ENCODE data around the gene P2RY8.
"Not testable (repeated sequence)": the region's sequence is repeated elsewhere in the genome, so short reads cannot be mapped to it uniquely, and the experiment has no call there.

The P2RY8 gene

DNA sequence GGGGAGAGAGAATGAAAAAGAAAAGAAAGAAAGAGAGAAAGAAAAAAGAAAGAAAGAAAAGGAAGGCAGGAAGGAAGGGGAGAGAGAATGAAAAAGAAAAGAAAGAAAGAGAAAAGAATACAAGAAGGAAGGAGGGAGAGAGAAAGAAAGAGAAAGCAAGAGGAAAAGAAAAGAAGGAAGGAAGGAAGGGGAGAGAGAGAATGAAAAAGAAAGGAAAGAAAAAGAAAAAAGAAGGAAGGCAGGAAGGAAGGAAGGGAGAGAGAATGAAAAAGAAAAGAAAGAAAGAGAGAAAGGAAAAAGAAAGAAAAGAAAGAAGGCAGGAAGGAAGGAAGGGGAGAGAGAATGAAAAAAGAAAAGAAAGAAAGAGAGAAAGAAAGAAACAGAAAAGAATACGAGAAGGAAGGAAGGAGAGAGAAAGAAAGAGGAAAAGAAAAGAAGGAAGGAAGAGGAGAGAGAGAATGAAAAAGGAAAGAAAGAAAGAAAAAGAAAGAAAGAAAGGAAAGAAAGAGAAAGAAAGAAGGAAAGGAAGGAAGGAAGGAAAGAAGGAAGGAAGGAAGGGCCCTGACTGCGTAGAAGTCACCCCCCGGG is 15.1 kb upstream of the P2RY8 start:
- H3K27me3 ChIP-seq (ENCODE audit: insufficient read depth, low read length, poor library complexity): no peaks in the 10 kb centered on the region
- no peaks in the 10 kb centered on the region for H3K79me1 ChIP-seq (ENCODE audit: low read length)
- no peaks in the 10 kb centered on the region for H3K36me3 ChIP-seq (ENCODE audit: control insufficient read depth, insufficient read depth, low read length)
- H3K4me3 ChIP-seq (ENCODE audit: low read length): no peak overlapping the region
- H4K8ac ChIP-seq (ENCODE audit: low read depth, low read length): no peak overlapping the region
- H2BK15ac ChIP-seq (replicated peaks; ENCODE audit: low read depth): no peak overlapping the region
- no peak overlapping the region for H3K27ac ChIP-seq (ENCODE audit: low read depth, low read length)
- H3K4me1 ChIP-seq (ENCODE audit: control insufficient read depth, low read depth, low read length): no peaks in the 10 kb centered on the region
- no peak overlapping the region for H2AK5ac ChIP-seq (ENCODE audit: low read length)
- no peak overlapping the region for H3K9ac ChIP-seq (ENCODE audit: low read length)
- no peak overlapping the region for H2BK5ac ChIP-seq (ENCODE audit: low read length)
- no peak overlapping the region for H2BK120ac ChIP-seq (ENCODE audit: low read depth, low read length)
- H3K56ac ChIP-seq (ENCODE audit: low read length): no peak overlapping the region
- no peak overlapping the region for H3K23ac ChIP-seq (ENCODE audit: low read length)
- DNase-seq: no peak
- 100% methylated on average over 1 of the region's 3 CpGs for WGBS (ENCODE audit: extremely low coverage, insufficient coverage, low lambda C conversion rate)
- H3K18ac ChIP-seq (ENCODE audit: low read length): no peak overlapping the region
- H4K5ac ChIP-seq (ENCODE audit: low read length): no peak overlapping the region
- no peaks in the 10 kb centered on the region for H3K79me2 ChIP-seq (ENCODE audit: control insufficient read depth, insufficient read depth, low read length)
- H3K4me2 ChIP-seq (ENCODE audit: low read length): no peak overlapping the region
- H3K4ac ChIP-seq (ENCODE audit: low read depth, low read length): no peak overlapping the region

DNA sequence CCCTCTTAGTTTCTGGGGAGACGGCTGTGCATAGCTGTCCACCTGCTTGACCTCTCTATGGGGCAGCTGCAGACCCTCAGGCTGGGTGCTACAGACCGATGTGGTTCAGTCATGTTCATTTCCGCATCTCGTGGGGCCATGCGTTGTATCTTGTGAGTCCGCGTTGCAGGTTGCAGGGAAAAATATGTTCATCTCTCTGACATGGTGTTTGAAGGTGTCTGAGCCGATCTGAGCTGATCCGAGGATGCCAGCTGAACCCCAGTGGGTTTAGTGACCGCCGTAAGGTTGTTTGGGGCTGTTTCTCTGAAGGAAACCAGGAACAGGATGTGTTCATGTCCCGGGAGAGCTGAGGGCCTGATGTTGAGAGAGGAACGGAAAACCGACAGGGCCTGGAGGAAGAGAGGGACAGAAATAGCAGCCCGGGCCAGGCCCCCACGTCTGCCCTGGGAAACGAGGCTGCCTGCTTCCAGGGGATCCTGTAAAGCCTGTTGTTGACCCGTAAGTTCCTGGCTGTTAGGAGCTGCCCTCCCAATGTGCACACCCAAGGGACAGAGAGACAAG is 9.8 kb upstream of the P2RY8 start:
- Histone ChIP-seq H2BK120ac (ENCODE audit: low read depth, low read length) (no peak overlapping the region), H3K4me3 (ENCODE audit: low read length) (no peak overlapping the region), H3K4ac (ENCODE audit: low read depth, low read length) (no peak overlapping the region), H3K27me3 (ENCODE audit: insufficient read depth, low read length, poor library complexity) (no peaks in the 10 kb centered on the region), H3K18ac (ENCODE audit: low read length) (no peak overlapping the region), H3K9ac (ENCODE audit: low read length) (no peak overlapping the region), H4K5ac (ENCODE audit: low read length) (no peak overlapping the region), H2BK15ac (replicated peaks; ENCODE audit: low read depth) (no peak overlapping the region), H3K79me1 (ENCODE audit: low read length) (no peaks in the 10 kb centered on the region), H2AK5ac (ENCODE audit: low read length) (no peak overlapping the region), H3K4me1 (ENCODE audit: control insufficient read depth, low read depth, low read length) (no peaks in the 10 kb centered on the region), H4K8ac (ENCODE audit: low read depth, low read length) (no peak overlapping the region), H3K36me3 (ENCODE audit: control insufficient read depth, insufficient read depth, low read length) (no peaks in the 10 kb centered on the region), H3K79me2 (ENCODE audit: control insufficient read depth, insufficient read depth, low read length) (no peaks in the 10 kb centered on the region), H2BK5ac (ENCODE audit: low read length) (no peak overlapping the region), H3K56ac (ENCODE audit: low read length) (no peak overlapping the region), H3K23ac (ENCODE audit: low read length) (no peak overlapping the region), H3K4me2 (ENCODE audit: low read length) (no peak overlapping the region), H3K27ac (ENCODE audit: low read depth, low read length) (no peak overlapping the region)
- no CpG with 5 or more reads among the region's 18 CpGs for WGBS (ENCODE audit: extremely low coverage, insufficient coverage, low lambda C conversion rate)
- DNase-seq: no peak

DNA sequence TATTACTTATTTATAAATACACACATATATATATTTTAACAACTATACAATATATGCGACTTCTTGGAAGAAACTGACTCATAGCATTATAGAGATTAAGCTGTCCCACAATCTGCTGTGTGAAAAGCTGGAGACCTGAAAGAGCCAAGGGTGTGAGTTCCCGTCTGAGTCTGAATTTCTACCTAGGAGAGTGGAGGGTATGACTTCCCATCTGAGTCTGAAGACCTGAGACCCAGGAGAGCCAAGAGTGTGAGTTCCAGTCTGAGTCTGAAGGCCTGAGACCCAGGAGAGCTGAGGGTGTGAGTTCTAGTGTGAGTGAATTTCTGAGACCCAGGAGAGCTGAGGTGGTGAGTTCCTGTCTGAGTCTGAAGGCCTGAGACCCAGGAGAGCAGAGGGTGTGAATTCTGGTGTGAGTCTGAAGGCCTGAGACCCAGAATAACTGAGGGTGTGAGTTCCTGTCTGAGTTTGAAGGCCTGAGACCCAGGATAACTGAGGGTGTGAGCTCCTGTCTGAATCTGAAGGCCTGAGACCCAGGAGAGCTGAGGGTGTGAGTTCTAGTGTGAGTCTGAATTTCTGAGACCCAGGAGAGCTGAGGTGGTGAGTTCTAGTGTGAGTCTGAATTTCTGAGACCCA is 8.9 kb upstream of the P2RY8 start:
- Histone ChIP-seq H3K23ac (ENCODE audit: low read length) (no peak overlapping the region), H3K4me3 (ENCODE audit: low read length) (no peak overlapping the region), H3K4me1 (ENCODE audit: control insufficient read depth, low read depth, low read length) (no peaks in the 10 kb centered on the region), H2BK5ac (ENCODE audit: low read length) (no peak overlapping the region), H2BK120ac (ENCODE audit: low read depth, low read length) (no peak overlapping the region), H3K18ac (ENCODE audit: low read length) (no peak overlapping the region), H3K4ac (ENCODE audit: low read depth, low read length) (no peak overlapping the region), H3K9ac (ENCODE audit: low read length) (no peak overlapping the region), H2AK5ac (ENCODE audit: low read length) (no peak overlapping the region), H3K27me3 (ENCODE audit: insufficient read depth, low read length, poor library complexity) (no peaks in the 10 kb centered on the region), H2BK15ac (replicated peaks; ENCODE audit: low read depth) (no peak overlapping the region), H3K79me1 (ENCODE audit: low read length) (no peaks in the 10 kb centered on the region), H3K79me2 (ENCODE audit: control insufficient read depth, insufficient read depth, low read length) (no peaks in the 10 kb centered on the region), H3K56ac (ENCODE audit: low read length) (no peak overlapping the region), H4K5ac (ENCODE audit: low read length) (no peak overlapping the region), H3K36me3 (ENCODE audit: control insufficient read depth, insufficient read depth, low read length) (no peaks in the 10 kb centered on the region), H4K8ac (ENCODE audit: low read depth, low read length) (no peak overlapping the region), H3K27ac (ENCODE audit: low read depth, low read length) (no peak overlapping the region), H3K4me2 (ENCODE audit: low read length) (no peak overlapping the region)
- no peak for DNase-seq
- no CpG with 5 or more reads among the region's 2 CpGs for WGBS (ENCODE audit: extremely low coverage, insufficient coverage, low lambda C conversion rate)

DNA sequence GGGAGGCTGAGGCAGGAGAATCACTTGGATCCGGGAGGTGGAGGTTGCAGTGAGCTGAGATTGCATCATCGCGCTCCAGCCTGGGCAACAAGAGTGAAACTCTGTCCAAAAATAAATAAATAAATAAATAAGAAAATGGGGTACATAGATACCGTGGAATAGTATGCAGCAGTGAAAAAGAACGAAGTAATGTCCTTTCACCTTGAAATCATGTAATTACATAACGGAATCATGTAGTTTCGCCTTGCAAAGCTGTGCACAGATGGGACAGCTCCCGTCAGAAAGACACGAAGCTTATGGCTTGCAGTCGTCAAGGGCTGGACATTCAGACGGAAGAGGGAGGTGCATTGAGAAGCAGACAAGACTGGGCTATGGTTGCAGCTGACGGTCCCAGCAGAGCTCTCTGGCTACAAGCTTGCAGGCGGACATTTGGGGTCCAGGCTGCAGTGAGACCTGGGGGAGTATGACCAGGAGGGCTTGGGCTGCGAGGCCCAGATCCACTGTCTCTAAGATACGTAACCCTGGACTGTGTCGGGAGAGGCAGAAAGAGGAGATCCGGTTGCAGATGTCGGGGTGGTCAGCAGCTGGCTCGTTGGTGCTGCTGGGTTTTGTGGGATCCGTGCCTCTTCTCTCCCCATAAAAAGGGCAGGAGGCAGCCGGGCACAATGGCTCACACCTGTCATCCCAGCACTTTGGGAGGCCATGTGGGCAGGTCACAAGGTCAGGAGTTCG is 6.2 kb upstream of the P2RY8 start:
- Histone ChIP-seq H3K36me3 (ENCODE audit: control insufficient read depth, insufficient read depth, low read length) (no peaks in the 10 kb centered on the region), H2BK120ac (ENCODE audit: low read depth, low read length) (no peak overlapping the region), H3K4me1 (ENCODE audit: control insufficient read depth, low read depth, low read length) (no peaks in the 10 kb centered on the region), H3K18ac (ENCODE audit: low read length) (no peak overlapping the region), H3K4me3 (ENCODE audit: low read length) (no peak overlapping the region), H3K27me3 (ENCODE audit: insufficient read depth, low read length, poor library complexity) (no peaks in the 10 kb centered on the region), H2BK5ac (ENCODE audit: low read length) (no peak overlapping the region), H4K5ac (ENCODE audit: low read length) (no peak overlapping the region), H3K4me2 (ENCODE audit: low read length) (no peak overlapping the region), H3K79me1 (ENCODE audit: low read length) (no peaks in the 10 kb centered on the region), H3K79me2 (ENCODE audit: control insufficient read depth, insufficient read depth, low read length) (no peaks in the 10 kb centered on the region), H3K4ac (ENCODE audit: low read depth, low read length) (no peak overlapping the region), H3K9ac (ENCODE audit: low read length) (no peak overlapping the region), H2BK15ac (replicated peaks; ENCODE audit: low read depth) (no peak overlapping the region), H3K56ac (ENCODE audit: low read length) (no peak overlapping the region), H3K23ac (ENCODE audit: low read length) (no peak overlapping the region), H4K8ac (ENCODE audit: low read depth, low read length) (no peak overlapping the region), H3K27ac (ENCODE audit: low read depth, low read length) (no peak overlapping the region), H2AK5ac (ENCODE audit: low read length) (no peak overlapping the region)
- no CpG with 5 or more reads among the region's 22 CpGs for WGBS (ENCODE audit: extremely low coverage, insufficient coverage, low lambda C conversion rate)
- DNase-seq: no peak

DNA sequence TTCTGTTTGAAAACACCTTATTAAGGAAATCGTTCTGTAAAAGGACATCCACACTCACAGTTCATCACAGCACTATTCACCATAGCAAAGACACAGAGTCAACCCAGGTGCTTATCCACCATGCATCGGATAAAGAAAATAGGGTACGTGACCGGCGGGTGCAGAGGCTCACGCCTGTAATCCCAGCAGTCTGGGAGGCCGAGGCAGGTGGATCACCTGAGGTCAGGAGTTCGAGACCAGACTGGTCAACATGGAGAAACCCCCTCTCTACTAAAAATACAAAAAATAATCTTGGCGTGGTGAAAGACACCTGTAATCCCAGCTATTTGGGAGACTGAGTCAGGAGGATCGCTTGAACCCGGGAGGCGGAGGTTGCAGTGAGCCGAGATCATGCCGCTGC is 2.2 kb upstream of the P2RY8 start:
- H3K4me1 ChIP-seq (ENCODE audit: control insufficient read depth, low read depth, low read length); H3K79me1 ChIP-seq (ENCODE audit: low read length); DNase-seq; H2BK120ac ChIP-seq (ENCODE audit: low read depth, low read length); H3K4me2 ChIP-seq (ENCODE audit: low read length); H3K9ac ChIP-seq (ENCODE audit: low read length); H3K27ac ChIP-seq (ENCODE audit: low read depth, low read length); H3K36me3 ChIP-seq (ENCODE audit: control insufficient read depth, insufficient read depth, low read length); H3K56ac ChIP-seq (ENCODE audit: low read length); H3K4ac ChIP-seq (ENCODE audit: low read depth, low read length); H4K5ac ChIP-seq (ENCODE audit: low read length); H3K79me2 ChIP-seq (ENCODE audit: control insufficient read depth, insufficient read depth, low read length); H3K18ac ChIP-seq (ENCODE audit: low read length); H2BK5ac ChIP-seq (ENCODE audit: low read length); H3K23ac ChIP-seq (ENCODE audit: low read length); H2BK15ac ChIP-seq (replicated peaks; ENCODE audit: low read depth); H3K4me3 ChIP-seq (ENCODE audit: low read length); H4K8ac ChIP-seq (ENCODE audit: low read depth, low read length); H3K27me3 ChIP-seq (ENCODE audit: insufficient read depth, low read length, poor library complexity); H2AK5ac ChIP-seq (ENCODE audit: low read length): not testable (repeated sequence)
- no CpG with 5 or more reads among the region's 14 CpGs for WGBS (ENCODE audit: extremely low coverage, insufficient coverage, low lambda C conversion rate)
